Measurements from ENCODE around the gene OR6J1. TPM values are rescaled to one million over a fixed set of nuclear protein-coding genes. Genes with fewer than 3 reads are reported as not detected.
"Not testable (repeated sequence)": the region's sequence is repeated elsewhere in the genome, so short reads cannot be mapped to it uniquely, and the experiment has no call there.

The OR6J1 gene
- total RNA-seq, 2 donors from 2014 or later, result not detected

DNA sequence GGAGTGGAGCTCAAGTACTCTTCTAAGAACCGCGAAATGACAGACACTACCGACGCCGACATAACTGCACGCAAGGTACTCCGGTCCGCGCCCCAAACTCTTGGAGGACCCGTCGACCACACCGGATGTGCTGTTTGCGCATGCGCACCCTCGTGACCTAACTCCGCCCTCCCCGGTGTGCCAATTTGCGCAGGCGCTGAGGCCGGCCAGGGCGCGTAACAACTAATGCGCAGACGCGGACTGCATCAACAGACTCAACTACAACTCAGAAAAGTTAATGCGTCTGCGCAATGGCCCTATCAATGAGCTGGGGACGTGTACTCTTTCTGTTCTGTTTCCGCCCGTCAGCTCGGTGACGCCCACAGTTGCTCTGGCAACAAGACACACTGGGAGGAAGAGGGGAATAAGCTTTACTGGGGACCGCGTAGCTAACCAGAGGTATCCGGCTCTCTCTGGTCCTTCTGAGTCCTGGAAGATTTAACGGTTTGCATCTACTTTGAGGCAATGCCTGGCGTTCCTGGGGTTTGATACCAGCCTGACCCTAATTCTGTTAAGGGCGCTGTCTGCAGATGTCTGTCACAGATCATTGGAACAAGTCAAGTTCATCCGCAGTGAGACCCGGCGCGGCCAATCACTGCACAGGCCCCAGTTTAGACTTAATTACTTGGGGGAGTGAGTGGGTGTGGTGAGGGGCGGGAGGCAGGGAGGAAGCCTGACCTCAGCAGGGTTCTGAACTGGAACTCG, 54.9 kb downstream of the OR6J1 start, which contains the start of gene DAD1:
Gene DAD1, minus strand, starts transcription at position 129 of the 744 bp plus-strand sequence. Its CDS starts 67 bp downstream, at position 62.
- peak within 1 kb of the TSS; percentile 73 to 91 for H3K4me3 ChIP-seq
- DNase-seq (ENCODE audit: low spot score), result peak; percentile 100
- TF ChIP-seq, protein P1, sequence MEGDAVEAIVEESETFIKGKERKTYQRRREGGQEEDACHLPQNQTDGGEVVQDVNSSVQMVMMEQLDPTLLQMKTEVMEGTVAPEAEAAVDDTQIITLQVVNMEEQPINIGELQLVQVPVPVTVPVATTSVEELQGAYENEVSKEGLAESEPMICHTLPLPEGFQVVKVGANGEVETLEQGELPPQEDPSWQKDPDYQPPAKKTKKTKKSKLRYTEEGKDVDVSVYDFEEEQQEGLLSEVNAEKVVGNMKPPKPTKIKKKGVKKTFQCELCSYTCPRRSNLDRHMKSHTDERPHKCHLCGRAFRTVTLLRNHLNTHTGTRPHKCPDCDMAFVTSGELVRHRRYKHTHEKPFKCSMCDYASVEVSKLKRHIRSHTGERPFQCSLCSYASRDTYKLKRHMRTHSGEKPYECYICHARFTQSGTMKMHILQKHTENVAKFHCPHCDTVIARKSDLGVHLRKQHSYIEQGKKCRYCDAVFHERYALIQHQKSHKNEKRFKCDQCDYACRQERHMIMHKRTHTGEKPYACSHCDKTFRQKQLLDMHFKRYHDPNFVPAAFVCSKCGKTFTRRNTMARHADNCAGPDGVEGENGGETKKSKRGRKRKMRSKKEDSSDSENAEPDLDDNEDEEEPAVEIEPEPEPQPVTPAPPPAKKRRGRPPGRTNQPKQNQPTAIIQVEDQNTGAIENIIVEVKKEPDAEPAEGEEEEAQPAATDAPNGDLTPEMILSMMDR (IDR thresholded peaks at IDR 0.05), result no peak
- H3K36me3 ChIP-seq, result no peaks in the 10 kb centered on the region
- H3K27me3 ChIP-seq, result no peaks in the 10 kb centered on the region
- H3K9me3 ChIP-seq, result no peaks in the 10 kb centered on the region
- H3K4me1 ChIP-seq, result peaks cover 0 to 51% of the 10 kb centered on the region in 2 donors
- peak within 1 kb of the TSS; percentile 91 to 93 for H3K27ac ChIP-seq

DNA sequence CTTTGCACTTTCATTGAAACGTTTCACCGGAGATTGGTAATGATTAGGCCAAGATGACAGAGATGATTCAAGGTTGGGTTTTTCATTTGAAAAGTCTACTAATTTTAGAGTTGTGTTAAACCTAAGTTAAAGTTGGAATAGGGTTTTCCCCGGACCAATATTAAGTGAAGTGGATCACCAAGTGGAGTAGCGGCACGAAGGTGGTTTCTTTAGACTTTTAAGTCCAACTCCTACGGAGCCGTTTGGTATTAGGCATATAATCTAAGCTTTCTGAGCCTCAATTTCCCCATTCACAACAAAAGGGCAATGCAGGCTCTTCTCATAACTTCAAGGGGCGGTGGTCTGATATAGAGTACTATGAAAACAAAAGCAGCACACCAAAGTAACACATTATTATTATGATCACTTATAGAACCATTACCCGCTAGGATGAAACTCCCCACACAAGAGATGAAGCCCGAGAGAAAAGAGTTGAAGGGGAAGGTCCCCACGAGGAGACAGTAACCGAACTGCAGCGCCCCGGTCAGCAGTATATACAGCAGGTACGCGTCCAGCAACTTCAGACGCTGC, 55.5 kb downstream of the OR6J1 start:
- Histone ChIP-seq H3K4me1 (peaks cover 0 to 57% of the 10 kb centered on the region in 2 donors), H3K4me3 (peak overlapping the region; percentile 73 to 91), H3K9me3 (no peaks in the 10 kb centered on the region), H3K36me3 (no peaks in the 10 kb centered on the region), H3K27ac (peak overlapping the region; percentile 91 to 93), H3K27me3 (no peaks in the 10 kb centered on the region)
- no peak for DNase-seq (ENCODE audit: low spot score)
- TF ChIP-seq, protein P1 (IDR thresholded peaks at IDR 0.05), result no peak

DNA sequence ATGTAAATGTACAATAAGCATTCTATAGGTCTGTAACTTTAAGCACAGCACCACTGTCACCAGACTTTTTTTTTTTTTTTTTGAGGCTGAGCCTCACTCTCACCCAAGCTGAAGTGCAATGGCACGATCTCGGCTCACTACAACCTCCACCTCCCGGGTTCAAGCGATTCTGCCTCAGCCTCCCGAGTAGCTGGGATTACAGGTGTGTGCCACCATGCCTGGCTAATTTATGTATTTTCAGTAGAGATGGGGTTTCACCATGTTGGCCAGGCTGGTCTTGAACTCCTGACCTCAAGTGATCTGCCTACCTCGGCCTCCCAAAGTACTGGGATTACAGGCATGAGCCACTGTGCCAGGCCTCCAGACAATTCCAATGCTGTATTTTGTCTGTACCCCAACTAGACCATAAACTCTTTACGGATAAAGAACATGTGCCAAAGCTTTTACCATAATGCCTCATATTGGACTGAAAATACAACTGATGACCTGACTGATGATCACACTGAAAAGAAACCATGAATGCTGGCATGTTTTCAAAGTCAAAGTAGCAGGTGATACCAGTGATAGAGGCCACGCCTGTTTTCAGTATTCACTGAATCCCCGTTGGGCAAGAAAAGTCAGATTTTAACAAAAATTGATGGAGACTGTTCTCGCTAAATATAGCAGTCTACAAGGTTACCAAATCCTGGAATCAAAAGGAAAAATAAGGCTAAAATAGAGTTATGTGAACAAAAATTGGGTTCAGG, 56.3 kb downstream of the OR6J1 start:
- H3K36me3 ChIP-seq; DNase-seq (ENCODE audit: low spot score); H3K27me3 ChIP-seq; H3K9me3 ChIP-seq: not testable (repeated sequence)
- Histone ChIP-seq H3K4me3 (peak overlapping the region; percentile 73 to 91), H3K4me1 (peaks cover 0 to 64% of the 10 kb centered on the region in 2 donors), H3K27ac (peak overlapping the region; percentile 91 to 93)

DNA sequence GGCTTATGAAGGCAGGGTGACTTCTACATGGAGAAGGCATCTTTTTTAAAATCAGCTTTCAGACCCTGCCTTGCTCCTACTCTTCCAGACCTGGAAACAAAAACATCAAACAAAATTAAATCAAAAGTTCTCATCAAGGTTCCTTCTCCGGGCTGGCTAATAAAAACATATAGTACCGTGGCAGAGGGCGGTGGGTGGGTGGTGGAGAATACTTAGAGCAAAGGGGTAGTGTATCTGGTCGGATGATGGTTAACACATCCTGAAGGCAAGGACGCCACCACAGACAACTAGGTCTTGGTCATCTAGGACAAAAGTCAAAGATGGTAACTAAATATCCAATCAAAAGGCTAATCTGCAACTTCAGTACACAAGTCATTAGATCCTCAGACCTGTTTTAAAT, 56.9 kb downstream of the OR6J1 start:
- Histone ChIP-seq H3K27ac (no peak overlapping the region), H3K4me1 (peaks cover 0 to 64% of the 10 kb centered on the region in 2 donors), H3K36me3 (no peaks in the 10 kb centered on the region), H3K4me3 (no peak overlapping the region), H3K9me3 (no peaks in the 10 kb centered on the region), H3K27me3 (no peaks in the 10 kb centered on the region)
- no peak for DNase-seq (ENCODE audit: low spot score)
- TF ChIP-seq, protein P1 (IDR thresholded peaks at IDR 0.05), result no peak

DNA sequence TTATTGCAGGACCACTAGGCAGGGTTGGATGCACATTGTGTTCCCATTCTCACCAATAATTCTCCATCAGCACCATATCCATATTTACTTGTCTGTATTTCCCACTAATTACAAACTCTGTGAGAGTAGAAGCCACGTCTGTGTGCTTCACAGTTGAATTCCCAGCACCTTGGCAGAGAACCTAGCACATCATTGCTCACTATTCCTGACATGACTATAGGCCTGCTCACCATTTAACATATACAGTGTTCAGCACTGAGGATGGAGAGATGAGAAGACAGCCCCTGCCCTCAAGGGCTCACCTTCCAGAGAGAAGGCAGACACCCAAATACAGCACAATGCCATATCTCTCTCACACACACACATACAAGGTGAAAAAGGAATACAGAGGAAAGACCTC, 60.2 kb downstream of the OR6J1 start:
- DNase-seq (ENCODE audit: low spot score), result no peak
- no peak overlapping the region for H3K27ac ChIP-seq
- no peaks in the 10 kb centered on the region for H3K9me3 ChIP-seq
- H3K27me3 ChIP-seq, result no peaks in the 10 kb centered on the region
- H3K4me3 ChIP-seq, result no peak overlapping the region
- peaks cover 0 to 54% of the 10 kb centered on the region in 2 donors for H3K4me1 ChIP-seq
- TF ChIP-seq, protein P1 (IDR thresholded peaks at IDR 0.05), result no peak
- H3K36me3 ChIP-seq, result no peaks in the 10 kb centered on the region

Other genes starting within 250 kb of the OR6J1 start
- 100 to 1,000 TPM; 250 to 251 TPM for gene DAD1, start 55.1 kb downstream of the OR6J1 start, total RNA-seq
- 10 to 100 TPM; 20.9 to 25.4 TPM for gene ABHD4, start 46.1 kb downstream of the OR6J1 start, total RNA-seq
- gene OXA1L, start 122.3 kb upstream of the OR6J1 start, total RNA-seq, result 10 to 100 TPM; 93.0 to 96.1 TPM
- gene SLC7A7, start 171.1 kb upstream of the OR6J1 start, total RNA-seq, result 10 to 100 TPM in 1 of 2 donors, 1 to 10 TPM in 1; 9.9 to 28.5 TPM
- gene MRPL52, start 185.5 kb upstream of the OR6J1 start, total RNA-seq, result 100 to 1,000 TPM in 1 of 2 donors, 10 to 100 TPM in 1; 59.4 to 168 TPM
- 10 to 100 TPM; 29.1 to 58.0 TPM for gene MMP14, start 192.2 kb upstream of the OR6J1 start, total RNA-seq
- 100 to 1,000 TPM in 1 of 2 donors, 10 to 100 TPM in 1; 54.2 to 144 TPM for gene LRP10, start 227.4 kb upstream of the OR6J1 start, total RNA-seq
- not detected for gene REM2, start 238.9 kb upstream of the OR6J1 start, total RNA-seq

All from right atrium auricular region (tissue), 2 donors.